HCT116 (cell line): ENCODE data around the gene TNP1. TPM values are rescaled to one million over a fixed set of nuclear protein-coding genes. Genes with fewer than 3 reads are reported as not detected.

Source experiments
- ATAC-seq: fragments of 200-7000 bp; cut with Tn5 transposase; 2 replicates; pipeline ENCODE4 v1.9.1; 2020; ENCODE audit warnings: mild to moderate bottlenecking, moderate library complexity
- BruUV-seq: library from RNA; stranded (reverse); fragments of 400-500 nt; replicated peaks from 2 replicates; lab custom pipeline; 2021; lab: Mats Ljungman, UMichigan
- CTCF ChIA-PET: fragments of 300-600 bp; sonication (Branson Sonifier 250); formaldehyde crosslinking; loops from one replicate; lab custom pipeline; 2021; ENCODE audit warnings: antibody characterized with exemption; lab: Charles Lee
- POLR2A ChIA-PET: fragments of 300-600, 350-600 bp; sonication (Branson Sonifier 250); formaldehyde crosslinking; loops from one replicate; lab custom pipeline; 2021; ENCODE audit warnings: antibody characterized with exemption; lab: Charles Lee
- RAD21 ChIA-PET, 2 experiments: fragments of 300-600 bp; sonication (Branson Sonifier 250); formaldehyde crosslinking; loops; one replicate each; lab custom pipeline; 2023; ENCODE audit warnings: low total read pairs in 2 of 2; ENCODE audit not compliant: uncharacterized antibody in 2 of 2, unreplicated experiment in 2 of 2, low non-redundant PET in 1 of 2; lab: Charles Lee
- DNase-seq: peaks from one replicate; pipeline ENCODE4 v3.0.0-alpha.2; 2010; ENCODE audit warnings: low read depth, low spot score
- H2AFZ ChIP-seq: fragments of 200-600 bp; shearing (Covaris generic), sonication (generic); 2 replicates; pipeline ENCODE4 v1.6.1; 2017; ENCODE audit warnings: low read depth, mixed run types, mixed read lengths, antibody characterized with exemption, low read length; ENCODE audit not compliant: poor library complexity, severe bottlenecking
- H3K27ac ChIP-seq: 2 replicates; pipeline ENCODE4 v1.5.1; 2012; ENCODE audit warnings: low read depth, low read length
- H3K27me3 ChIP-seq: fragments of 200-600 bp; sonication (generic); 2 replicates; pipeline ENCODE4 v1.6.1; 2016; ENCODE audit warnings: mixed run types, low read length, mixed read lengths; ENCODE audit not compliant: insufficient read depth
- H3K36me3 ChIP-seq, 2 experiments: fragments of 200-500 bp in 1 of 2; fragments of 200-600 bp in 1 of 2; sonication (Bioruptor generic) in 1 of 2; sonication (generic) in 1 of 2; 2 replicates each; pipeline versions ENCODE4 v1.5.1 to v1.6.1; 2014 to 2016; ENCODE audit warnings: low read length in 2 of 2, inconsistent platforms in 1 of 2, mixed read lengths in 1 of 2, mixed run types in 1 of 2; ENCODE audit not compliant: insufficient read depth in 2 of 2, control insufficient read depth in 1 of 2
- H3K4me1 ChIP-seq, 2 experiments: fragments of 200-600 bp in 1 of 2; sonication (generic) in 1 of 2; 2 replicates each; pipeline versions ENCODE4 v1.5.1 to v1.6.1; 2012 to 2017; ENCODE audit warnings: low read length in 2 of 2, inconsistent platforms in 1 of 2, mild to moderate bottlenecking in 1 of 2, mixed read lengths in 1 of 2, mixed run types in 1 of 2, moderate library complexity in 1 of 2; ENCODE audit not compliant: insufficient read depth in 2 of 2, control insufficient read depth in 1 of 2
- H3K4me2 ChIP-seq: fragments of 200-600 bp; sonication (generic); 2 replicates; pipeline ENCODE4 v1.6.1; 2017; ENCODE audit warnings: mixed run types, low read length, mixed read lengths
- H3K4me3 ChIP-seq, 2 experiments: fragments of 200-600 bp in 1 of 2; sonication (generic) in 1 of 2; replicated peaks in 1 of 2; 2 replicates each; pipeline ENCODE4 v1.5.1; 2011 to 2016; ENCODE audit warnings: low read length in 2 of 2, control low read depth in 1 of 2, low read depth in 1 of 2, mild to moderate bottlenecking in 1 of 2, mixed read lengths in 1 of 2, mixed run types in 1 of 2
- H3K79me2 ChIP-seq: fragments of 200-600 bp; sonication (generic); 2 replicates; pipeline ENCODE4 v1.6.1; 2017; ENCODE audit warnings: mild to moderate bottlenecking, mixed run types, low read length, moderate library complexity, mixed read lengths; ENCODE audit not compliant: insufficient read depth
- H3K9ac ChIP-seq: fragments of 200-600 bp; sonication (generic); 2 replicates; pipeline ENCODE4 v1.6.1; 2016; ENCODE audit warnings: low read length, mixed read lengths
- H3K9me2 ChIP-seq: fragments of 200-600 bp; sonication (generic), shearing (Covaris generic); 2 replicates; pipeline ENCODE4 v1.6.1; 2017; ENCODE audit warnings: mixed run types, mild to moderate bottlenecking, moderate library complexity; ENCODE audit not compliant: insufficient read depth
- H3K9me3 ChIP-seq, 2 experiments: fragments of 200-500 bp in 1 of 2; fragments of 200-600 bp in 1 of 2; sonication (Bioruptor generic) in 1 of 2; sonication (generic) in 1 of 2; 2 replicates each; pipeline ENCODE4 v1.6.1; 2014 to 2017; ENCODE audit warnings: low read length in 2 of 2, mixed read lengths in 2 of 2, inconsistent platforms in 1 of 2, low read depth in 1 of 2, mild to moderate bottlenecking in 1 of 2, mixed run types in 1 of 2, moderate library complexity in 1 of 2; ENCODE audit not compliant: control insufficient read depth in 1 of 2, insufficient read depth in 1 of 2
- H4K20me1 ChIP-seq: fragments of 200-600 bp; sonication (generic), shearing (Covaris generic); 2 replicates; pipeline ENCODE4 v1.6.1; 2017; ENCODE audit warnings: mixed run types, mild to moderate bottlenecking, moderate library complexity; ENCODE audit not compliant: insufficient read depth
- EGR1 ChIP-seq: IDR thresholded peaks from 2 replicates; pipeline ENCODE4 v1.6.1; 2012; ENCODE audit warnings: low read depth
- ELF1 ChIP-seq: IDR thresholded peaks from 2 replicates; pipeline ENCODE4 v1.6.1; 2012; ENCODE audit warnings: low read depth, borderline replicate concordance
- EZH2phosphoT487 ChIP-seq: fragments of 200-600 bp; IDR thresholded peaks from 2 replicates; pipeline ENCODE4 v1.6.1; 2018; ENCODE audit warnings: antibody characterized with exemption, borderline replicate concordance
- POLR2A ChIP-seq: IDR thresholded peaks from 2 replicates; pipeline ENCODE4 v1.7.0; 2011; ENCODE audit warnings: borderline replicate concordance; ENCODE audit not compliant: insufficient read depth, insufficient read length; ENCODE audit errors: extremely low read depth
- RAD21 ChIP-seq: IDR thresholded peaks from 2 replicates; pipeline ENCODE4 v1.6.1; 2012; ENCODE audit warnings: low read depth, mild to moderate bottlenecking
- SRF ChIP-seq: IDR thresholded peaks from 2 replicates; pipeline ENCODE4 v1.6.1; 2012; ENCODE audit warnings: low read depth
- TCF7L2 ChIP-seq: IDR thresholded peaks from 2 replicates; pipeline ENCODE4 v1.7.0; 2011; ENCODE audit warnings: borderline replicate concordance, inconsistent platforms; ENCODE audit not compliant: insufficient read depth, insufficient read length; ENCODE audit errors: extremely low read depth
- YY1 ChIP-seq: IDR thresholded peaks from 2 replicates; pipeline ENCODE4 v1.6.1; 2011; ENCODE audit warnings: low read length, low read depth, moderate library complexity, mild to moderate bottlenecking; ENCODE audit not compliant: insufficient replicate concordance; ENCODE audit errors: extremely low read depth
- intact Hi-C: fragments of 100-400 bp; cut with micrococcal nuclease; formaldehyde crosslinking; loops from 2 replicates; pipeline ENCODE4 v1.10.0; 2022
- total RNA-seq: library from RNA; stranded (reverse); gene quantifications from one replicate; pipeline ENCODE4 v1.2.1, GENCODE V29; 2021; ENCODE audit not compliant: unreplicated experiment
- TF ChIP-seq, protein P1 (sequence below), 3 experiments: fragments of 200-600 bp in 1 of 3; sonication (generic) in 1 of 3; IDR thresholded peaks in 2 of 3; conservative IDR thresholded peaks in 1 of 3; 2 replicates each; pipeline ENCODE4 v1.5.1; 2012 to 2017; ENCODE audit warnings: low read depth in 2 of 3, low read length in 2 of 3, antibody characterized with exemption in 1 of 3, borderline replicate concordance in 1 of 3, control low read depth in 1 of 3, mild to moderate bottlenecking in 1 of 3, mixed read lengths in 1 of 3, mixed run types in 1 of 3, moderate library complexity in 1 of 3; ENCODE audit not compliant: insufficient read depth in 1 of 3
- TF ChIP-seq, protein P2 (sequence below): IDR thresholded peaks from 2 replicates; pipeline ENCODE4 v1.6.1; 2012; ENCODE audit warnings: low read depth

TNP1 gene
- total RNA-seq, 1 experiment from 2014 or later = not detected

GRCh38 chr2:216890138-216890537 is 30.3 kb upstream of the TNP1 start:
- Histone ChIP-seq H3K4me1 (no peaks in the 10 kb centered on the region), H3K4me3 (no peak overlapping the region), H3K36me3 (no peaks in the 10 kb centered on the region), H3K9me2 (no peaks in the 10 kb centered on the region), H3K27me3 (peaks cover 57% of the 10 kb centered on the region), H3K9me3 (no peaks in the 10 kb centered on the region)
- POLR2A ChIA-PET = no interaction called here
- ATAC-seq = no peak
- CTCF ChIA-PET = no interaction called here
- no TSS peak for BruUV-seq
- TF ChIP-seq ELF1 (no peak), SRF (no peak), POLR2A (no peak), YY1 (no peak), EZH2phosphoT487 (no peak), RAD21 (no peak), EGR1 (no peak), TCF7L2 (no peak)
- TF ChIP-seq, protein P1, sequence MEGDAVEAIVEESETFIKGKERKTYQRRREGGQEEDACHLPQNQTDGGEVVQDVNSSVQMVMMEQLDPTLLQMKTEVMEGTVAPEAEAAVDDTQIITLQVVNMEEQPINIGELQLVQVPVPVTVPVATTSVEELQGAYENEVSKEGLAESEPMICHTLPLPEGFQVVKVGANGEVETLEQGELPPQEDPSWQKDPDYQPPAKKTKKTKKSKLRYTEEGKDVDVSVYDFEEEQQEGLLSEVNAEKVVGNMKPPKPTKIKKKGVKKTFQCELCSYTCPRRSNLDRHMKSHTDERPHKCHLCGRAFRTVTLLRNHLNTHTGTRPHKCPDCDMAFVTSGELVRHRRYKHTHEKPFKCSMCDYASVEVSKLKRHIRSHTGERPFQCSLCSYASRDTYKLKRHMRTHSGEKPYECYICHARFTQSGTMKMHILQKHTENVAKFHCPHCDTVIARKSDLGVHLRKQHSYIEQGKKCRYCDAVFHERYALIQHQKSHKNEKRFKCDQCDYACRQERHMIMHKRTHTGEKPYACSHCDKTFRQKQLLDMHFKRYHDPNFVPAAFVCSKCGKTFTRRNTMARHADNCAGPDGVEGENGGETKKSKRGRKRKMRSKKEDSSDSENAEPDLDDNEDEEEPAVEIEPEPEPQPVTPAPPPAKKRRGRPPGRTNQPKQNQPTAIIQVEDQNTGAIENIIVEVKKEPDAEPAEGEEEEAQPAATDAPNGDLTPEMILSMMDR (IDR thresholded peaks at IDR 0.05 in 2 of 3, conservative IDR thresholded peaks at IDR 0.05 in 1 of 3; ENCODE audit: borderline replicate concordance in 1 of 3, insufficient read depth in 1 of 3, low read depth in 2 of 3, low read length in 2 of 3) = no peak
- TF ChIP-seq, protein P2, sequence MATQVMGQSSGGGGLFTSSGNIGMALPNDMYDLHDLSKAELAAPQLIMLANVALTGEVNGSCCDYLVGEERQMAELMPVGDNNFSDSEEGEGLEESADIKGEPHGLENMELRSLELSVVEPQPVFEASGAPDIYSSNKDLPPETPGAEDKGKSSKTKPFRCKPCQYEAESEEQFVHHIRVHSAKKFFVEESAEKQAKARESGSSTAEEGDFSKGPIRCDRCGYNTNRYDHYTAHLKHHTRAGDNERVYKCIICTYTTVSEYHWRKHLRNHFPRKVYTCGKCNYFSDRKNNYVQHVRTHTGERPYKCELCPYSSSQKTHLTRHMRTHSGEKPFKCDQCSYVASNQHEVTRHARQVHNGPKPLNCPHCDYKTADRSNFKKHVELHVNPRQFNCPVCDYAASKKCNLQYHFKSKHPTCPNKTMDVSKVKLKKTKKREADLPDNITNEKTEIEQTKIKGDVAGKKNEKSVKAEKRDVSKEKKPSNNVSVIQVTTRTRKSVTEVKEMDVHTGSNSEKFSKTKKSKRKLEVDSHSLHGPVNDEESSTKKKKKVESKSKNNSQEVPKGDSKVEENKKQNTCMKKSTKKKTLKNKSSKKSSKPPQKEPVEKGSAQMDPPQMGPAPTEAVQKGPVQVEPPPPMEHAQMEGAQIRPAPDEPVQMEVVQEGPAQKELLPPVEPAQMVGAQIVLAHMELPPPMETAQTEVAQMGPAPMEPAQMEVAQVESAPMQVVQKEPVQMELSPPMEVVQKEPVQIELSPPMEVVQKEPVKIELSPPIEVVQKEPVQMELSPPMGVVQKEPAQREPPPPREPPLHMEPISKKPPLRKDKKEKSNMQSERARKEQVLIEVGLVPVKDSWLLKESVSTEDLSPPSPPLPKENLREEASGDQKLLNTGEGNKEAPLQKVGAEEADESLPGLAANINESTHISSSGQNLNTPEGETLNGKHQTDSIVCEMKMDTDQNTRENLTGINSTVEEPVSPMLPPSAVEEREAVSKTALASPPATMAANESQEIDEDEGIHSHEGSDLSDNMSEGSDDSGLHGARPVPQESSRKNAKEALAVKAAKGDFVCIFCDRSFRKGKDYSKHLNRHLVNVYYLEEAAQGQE = no peak
- TF ChIP-seq, all 23 proteins: peak for 0
- no peak overlapping the region for H3K9ac ChIP-seq
- RAD21 ChIA-PET = no interaction called here
- no peaks in the 10 kb centered on the region for H3K79me2 ChIP-seq
- DNase-seq = no peak
- no peak overlapping the region for H3K4me2 ChIP-seq
- no peaks in the 10 kb centered on the region for H4K20me1 ChIP-seq
- intact Hi-C loops = no loop called here
- H2AFZ ChIP-seq = no peak overlapping the region
- no peak overlapping the region for H3K27ac ChIP-seq
